ENCODE measurements around the gene POLR1A.

POLR1A gene

GRCh38 chr2:85986121-85986520 lies 119.6 kb downstream of the POLR1A start:
- CTCF ChIA-PET: interaction anchor here (0.5 kb wide), 1 partner anchor 14 kb away, joined by 4 read pairs; no protein-coding TSS in a partner anchor
- no peak for TF ChIP-seq ZNF416 (tag by site-specific recombination; IDR thresholded peaks at IDR 0.05)
- no peak for TF ChIP-seq KLF8 (tag by site-specific recombination; IDR thresholded peaks at IDR 0.05)
- TF ChIP-seq ZNF548 (tag by site-specific recombination; IDR thresholded peaks at IDR 0.05): no peak
- no peak for TF ChIP-seq ZNF174 (tag by site-specific recombination; IDR thresholded peaks at IDR 0.05)
- no peak for TF ChIP-seq ZNF785 (tag by site-specific recombination; IDR thresholded peaks at IDR 0.05)
- TF ChIP-seq ZNF423 (tag by site-specific recombination; IDR thresholded peaks at IDR 0.05): no peak
- TF ChIP-seq ZBTB21 (tag by site-specific recombination; IDR thresholded peaks at IDR 0.05): no peak
- TF ChIP-seq ZNF510 (tag by site-specific recombination; IDR thresholded peaks at IDR 0.05; ENCODE audit: insufficient replicate concordance): no peak
- no peak for TF ChIP-seq ZIC2 (tag by site-specific recombination; IDR thresholded peaks at IDR 0.05)
- TF ChIP-seq ZNF426 (tag by site-specific recombination; IDR thresholded peaks at IDR 0.05): no peak
- no peak for TF ChIP-seq ZBTB17 (tag by site-specific recombination; IDR thresholded peaks at IDR 0.05)
- no peak for TF ChIP-seq WT1 (tag by site-specific recombination; IDR thresholded peaks at IDR 0.05)
- no peak for TF ChIP-seq HOXC10 (CRISPR knock-in tag; IDR thresholded peaks at IDR 0.05)
- TF ChIP-seq ZNF248 (tag by site-specific recombination; IDR thresholded peaks at IDR 0.05): no peak
- TF ChIP-seq ZNF133 (tag by site-specific recombination; IDR thresholded peaks at IDR 0.05): no peak
- no peak for TF ChIP-seq ZNF776 (tag by site-specific recombination; IDR thresholded peaks at IDR 0.05; ENCODE audit: borderline replicate concordance)
- no peak for TF ChIP-seq ZNF350 (tag by site-specific recombination; IDR thresholded peaks at IDR 0.05)
- TF ChIP-seq, protein P1, sequence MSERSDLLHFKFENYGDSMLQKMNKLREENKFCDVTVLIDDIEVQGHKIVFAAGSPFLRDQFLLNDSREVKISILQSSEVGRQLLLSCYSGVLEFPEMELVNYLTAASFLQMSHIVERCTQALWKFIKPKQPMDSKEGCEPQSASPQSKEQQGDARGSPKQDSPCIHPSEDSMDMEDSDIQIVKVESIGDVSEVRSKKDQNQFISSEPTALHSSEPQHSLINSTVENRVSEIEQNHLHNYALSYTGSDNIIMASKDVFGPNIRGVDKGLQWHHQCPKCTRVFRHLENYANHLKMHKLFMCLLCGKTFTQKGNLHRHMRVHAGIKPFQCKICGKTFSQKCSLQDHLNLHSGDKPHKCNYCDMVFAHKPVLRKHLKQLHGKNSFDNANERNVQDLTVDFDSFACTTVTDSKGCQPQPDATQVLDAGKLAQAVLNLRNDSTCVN (tag by site-specific recombination; optimal IDR thresholded peaks at IDR 0.05): no peak

GRCh38 chr2:85984788-85985187 lies 120.9 kb downstream of the POLR1A start:
- H3K4me1 ChIP-seq (ENCODE audit: control insufficient read depth, insufficient read depth, low read length): no peaks in the 10 kb centered on the region
- ChIA-PET POLR2A (no interaction called here), CTCF (interaction anchor here (0.6 to 1.2 kb wide), 3 partner anchors 12 to 95 kb away, joined by 3 to 4 read pairs (median 4); no protein-coding TSS in a partner anchor)
- TF ChIP-seq ZNF266 (tag by site-specific recombination; IDR thresholded peaks at IDR 0.05; ENCODE audit: low read depth): no peak
- TF ChIP-seq ZNF394 (tag by site-specific recombination; IDR thresholded peaks at IDR 0.05; ENCODE audit: borderline replicate concordance): no peak
- TF ChIP-seq ZNF138 (tag by site-specific recombination; IDR thresholded peaks at IDR 0.05; ENCODE audit: borderline replicate concordance): no peak
- H3K9me3 ChIP-seq (ENCODE audit: control insufficient read depth, insufficient read depth, low read depth, low read length): no peaks in the 10 kb centered on the region
- no peak overlapping the region for H3K4me3 ChIP-seq (ENCODE audit: low read depth, low read length)
- no peaks in the 10 kb centered on the region for H3K36me3 ChIP-seq (ENCODE audit: control insufficient read depth in 2 of 2, insufficient read depth in 1 of 2, low read length in 2 of 2)
- no peak overlapping the region for H3K27ac ChIP-seq (ENCODE audit: extremely low read depth, low read depth, low read length)

More at GRCh38 chr2:85986121-85986520, 119.6 kb downstream of the POLR1A start:
- H3K27ac ChIP-seq (ENCODE audit: extremely low read depth, low read depth, low read length): no peak overlapping the region
- POLR2A ChIA-PET: no interaction called here
- H3K9me3 ChIP-seq (ENCODE audit: control insufficient read depth, insufficient read depth, low read depth, low read length): no peaks in the 10 kb centered on the region
- H3K4me3 ChIP-seq (ENCODE audit: low read depth, low read length): no peak overlapping the region
- H3K4me1 ChIP-seq (ENCODE audit: control insufficient read depth, insufficient read depth, low read length): no peaks in the 10 kb centered on the region
- H3K36me3 ChIP-seq (ENCODE audit: control insufficient read depth in 2 of 2, insufficient read depth in 1 of 2, low read length in 2 of 2): no peaks in the 10 kb centered on the region

GRCh38 chr2:85983766-85984165 lies 121.9 kb downstream of the POLR1A start:
- POLR2A ChIA-PET: interaction anchor here (1.0 kb wide), 1 partner anchor 62 kb away, joined by 3 read pairs; no protein-coding TSS in a partner anchor
- 0 out of 2 replicates have a peak, but pooled peaks cover 2% of the 10 kb centered on the region for H3K4me1 ChIP-seq (ENCODE audit: control insufficient read depth, insufficient read depth, low read length)
- no peak for TF ChIP-seq INSM2 (tag by site-specific recombination; IDR thresholded peaks at IDR 0.05)
- TF ChIP-seq, protein P2, sequence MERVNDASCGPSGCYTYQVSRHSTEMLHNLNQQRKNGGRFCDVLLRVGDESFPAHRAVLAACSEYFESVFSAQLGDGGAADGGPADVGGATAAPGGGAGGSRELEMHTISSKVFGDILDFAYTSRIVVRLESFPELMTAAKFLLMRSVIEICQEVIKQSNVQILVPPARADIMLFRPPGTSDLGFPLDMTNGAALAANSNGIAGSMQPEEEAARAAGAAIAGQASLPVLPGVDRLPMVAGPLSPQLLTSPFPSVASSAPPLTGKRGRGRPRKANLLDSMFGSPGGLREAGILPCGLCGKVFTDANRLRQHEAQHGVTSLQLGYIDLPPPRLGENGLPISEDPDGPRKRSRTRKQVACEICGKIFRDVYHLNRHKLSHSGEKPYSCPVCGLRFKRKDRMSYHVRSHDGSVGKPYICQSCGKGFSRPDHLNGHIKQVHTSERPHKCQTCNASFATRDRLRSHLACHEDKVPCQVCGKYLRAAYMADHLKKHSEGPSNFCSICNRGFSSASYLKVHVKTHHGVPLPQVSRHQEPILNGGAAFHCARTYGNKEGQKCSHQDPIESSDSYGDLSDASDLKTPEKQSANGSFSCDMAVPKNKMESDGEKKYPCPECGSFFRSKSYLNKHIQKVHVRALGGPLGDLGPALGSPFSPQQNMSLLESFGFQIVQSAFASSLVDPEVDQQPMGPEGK (tag by site-specific recombination; IDR thresholded peaks at IDR 0.05): no peak
- TF ChIP-seq ZNF423 (tag by site-specific recombination; IDR thresholded peaks at IDR 0.05): no peak
- no peak for TF ChIP-seq ZBTB1 (tag by site-specific recombination; IDR thresholded peaks at IDR 0.05)
- no peak for TF ChIP-seq ZNF544 (tag by site-specific recombination; IDR thresholded peaks at IDR 0.05)

More at GRCh38 chr2:85983766-85984165, 121.9 kb downstream of the POLR1A start:
- CTCF ChIA-PET: interaction anchor here (0.7 to 1.3 kb wide), 3 partner anchors 11 to 25 kb away, joined by 3 to 4 read pairs (median 4); no protein-coding TSS in a partner anchor
- Histone ChIP-seq H3K4me3 (ENCODE audit: low read depth, low read length) (no peak overlapping the region), H3K27ac (ENCODE audit: extremely low read depth, low read depth, low read length) (no peak overlapping the region), H3K36me3 (ENCODE audit: control insufficient read depth in 2 of 2, insufficient read depth in 1 of 2, low read length in 2 of 2) (no peaks in the 10 kb centered on the region), H3K9me3 (ENCODE audit: control insufficient read depth, insufficient read depth, low read depth, low read length) (no peaks in the 10 kb centered on the region)
